Neural cell (in vitro differentiated cells): ENCODE results near the gene BPTF. TPM values are rescaled to one million over a fixed set of nuclear protein-coding genes. Genes with fewer than 3 reads are reported as not detected.
"Not testable (repeated sequence)": the region's sequence is repeated elsewhere in the genome, so short reads cannot be mapped to it uniquely, and the experiment has no call there.

ENCODE experiments used
- H2AFZ ChIP-seq: fragments of 200-600, 300-800 bp; sonication (generic), shearing (Covaris generic); 2 replicates; pipeline ENCODE4 v1.6.0; 2014; ENCODE audit warnings: low read depth, mild to moderate bottlenecking, antibody characterized with exemption, low read length, moderate library complexity
- H3F3A ChIP-seq: fragments of 200-600 bp; shearing (Covaris generic); 2 replicates; pipeline ENCODE4 v1.6.1; 2016; ENCODE audit warnings: mild to moderate bottlenecking, moderate library complexity, mixed read lengths, antibody characterized with exemption, low read length; ENCODE audit not compliant: insufficient read depth, poor library complexity, severe bottlenecking
- H3K27ac ChIP-seq: fragments of 200-600, 300-800 bp; sonication (generic), shearing (Covaris generic); 2 replicates; pipeline ENCODE4 v1.5.1; 2014; ENCODE audit warnings: mild to moderate bottlenecking, low read length, moderate library complexity
- H3K27me3 ChIP-seq: fragments of 300-800, 200-600 bp; sonication (generic), shearing (Covaris generic); 2 replicates; pipeline ENCODE4 v1.6.0; 2014; ENCODE audit warnings: mild to moderate bottlenecking, low read depth, low read length, moderate library complexity; ENCODE audit not compliant: insufficient read depth
- H3K36me3 ChIP-seq: fragments of 300-800, 200-600 bp; sonication (generic), shearing (Covaris generic); 2 replicates; pipeline ENCODE4 v1.5.1; 2014; ENCODE audit warnings: mild to moderate bottlenecking, antibody characterized with exemption, low read length, moderate library complexity; ENCODE audit not compliant: insufficient read depth
- H3K4me2 ChIP-seq: fragments of 300-800, 200-600 bp; sonication (generic), shearing (Covaris generic); 2 replicates; pipeline ENCODE4 v1.6.0; 2014; ENCODE audit warnings: mild to moderate bottlenecking, low read length
- H3K4me3 ChIP-seq: fragments of 300-800, 200-600 bp; sonication (generic), shearing (Covaris generic); 2 replicates; pipeline ENCODE4 v1.5.1; 2014; ENCODE audit warnings: mild to moderate bottlenecking, low read length, moderate library complexity
- H3K79me2 ChIP-seq: fragments of 200-600 bp; shearing (Covaris generic); replicated peaks from 2 replicates; pipeline ENCODE4 v1.6.0; 2014; ENCODE audit warnings: mild to moderate bottlenecking, low read length, moderate library complexity; ENCODE audit not compliant: insufficient read depth
- H3K9ac ChIP-seq: fragments of 300-800, 200-600 bp; sonication (generic), shearing (Covaris generic); 2 replicates; pipeline ENCODE4 v1.6.1; 2016; ENCODE audit warnings: mild to moderate bottlenecking, low read length, mixed read lengths
- H3K9me2 ChIP-seq: fragments of 200-600 bp; shearing (Covaris generic); 2 replicates; pipeline ENCODE4 v1.6.1; 2016; ENCODE audit warnings: mild to moderate bottlenecking, low read length, mixed read lengths; ENCODE audit not compliant: insufficient read depth
- H3K9me3 ChIP-seq: fragments of 200-600, 300-800 bp; sonication (generic), shearing (Covaris generic); 2 replicates; pipeline ENCODE4 v1.6.1; 2016; ENCODE audit warnings: mild to moderate bottlenecking, mixed run types, low read length, moderate library complexity, mixed read lengths
- H4K20me1 ChIP-seq: fragments of 200-600 bp; shearing (Covaris generic); 2 replicates; pipeline ENCODE4 v1.6.1; 2016; ENCODE audit warnings: mild to moderate bottlenecking, mixed run types; ENCODE audit not compliant: insufficient read depth
- CTCF ChIP-seq: fragments of 450-650 bp; IDR thresholded peaks from 2 replicates; pipeline ENCODE4 v1.5.1; 2014; ENCODE audit warnings: antibody characterized with exemption, mild to moderate bottlenecking, moderate library complexity; ENCODE audit not compliant: poor library complexity, severe bottlenecking
- EP300 ChIP-seq: fragments of 450-650 bp; conservative IDR thresholded peaks from 2 replicates; pipeline ENCODE4 v1.6.1; 2014; ENCODE audit warnings: antibody characterized with exemption, mild to moderate bottlenecking, moderate library complexity; ENCODE audit not compliant: poor library complexity, severe bottlenecking
- EZH2 ChIP-seq: fragments of 200-600, 300-800 bp; shearing (Covaris generic), sonication (generic); IDR thresholded peaks from 2 replicates; pipeline ENCODE4 v1.6.1; 2014; ENCODE audit warnings: antibody characterized with exemption, low read length, borderline replicate concordance, mild to moderate bottlenecking; ENCODE audit not compliant: insufficient read depth, poor library complexity, severe bottlenecking
- MXI1 ChIP-seq: fragments of 450-650 bp; conservative IDR thresholded peaks from 2 replicates; pipeline ENCODE4 v1.6.1; 2014; ENCODE audit warnings: antibody characterized with exemption, mild to moderate bottlenecking; ENCODE audit not compliant: poor library complexity, severe bottlenecking
- POLR2AphosphoS5 ChIP-seq: IDR thresholded peaks from 2 replicates; pipeline ENCODE4 v1.6.1; 2012
- RAD21 ChIP-seq: fragments of 450-650 bp; conservative IDR thresholded peaks from 2 replicates; pipeline ENCODE4 v1.6.1; 2014; ENCODE audit warnings: antibody characterized with exemption, mild to moderate bottlenecking, moderate library complexity
- REST ChIP-seq: IDR thresholded peaks from 2 replicates; pipeline ENCODE4 v1.6.1; 2012; ENCODE audit warnings: borderline replicate concordance
- SMC3 ChIP-seq: fragments of 450-650 bp; conservative IDR thresholded peaks from 2 replicates; pipeline ENCODE4 v1.6.1; 2014; ENCODE audit warnings: antibody characterized with exemption, mild to moderate bottlenecking, moderate library complexity; ENCODE audit not compliant: poor library complexity
- TAF1 ChIP-seq: IDR thresholded peaks from 2 replicates; pipeline ENCODE4 v1.6.1; 2012; ENCODE audit warnings: low read depth
- polyA plus RNA-seq: library from polyadenylated mRNA; depleted of rRNA; stranded (reverse); fragments of >200 nt; gene quantifications from 2 replicates; pipeline ENCODE4 v1.2.3, GENCODE V29; 2014
- small RNA-seq, 3 experiments: library from RNA; depleted of rRNA; stranded (forward); fragments of <200 nt; gene quantifications; one replicate each; pipeline ENCODE3, GENCODE V24; 2012

Gene BPTF
- polyA plus RNA-seq, 1 donor from 2014 or later = 46.7 TPM

GRCh38 chr17:68021963-68022362 lies 196.7 kb downstream of the BPTF start:
- Histone ChIP-seq H3F3A (no peaks in the 10 kb centered on the region), H3K9ac (no peak overlapping the region), H3K9me3 (no peaks in the 10 kb centered on the region), H3K36me3 (no peaks in the 10 kb centered on the region), H3K9me2 (no peaks in the 10 kb centered on the region), H3K4me2 (no peak overlapping the region), H2AFZ (no peak overlapping the region), H3K79me2 (no peaks in the 10 kb centered on the region), H4K20me1 (no peaks in the 10 kb centered on the region), H3K27ac (no peak overlapping the region), H3K27me3 (no peaks in the 10 kb centered on the region), H3K4me3 (no peak overlapping the region)
- TF ChIP-seq CTCF (no peak), MXI1 (no peak), EP300 (no peak), SMC3 (no peak), POLR2AphosphoS5 (no peak), RAD21 (no peak), EZH2 (no peak), REST (no peak), TAF1 (no peak)

GRCh38 chr17:68022547-68022946 lies 197.2 kb downstream of the BPTF start:
- not testable (repeated sequence) for H3K9ac ChIP-seq, H3K9me3 ChIP-seq, H3K4me2 ChIP-seq, H3K27ac ChIP-seq, H3K79me2 ChIP-seq, H3K4me3 ChIP-seq, H2AFZ ChIP-seq, H3K36me3 ChIP-seq, H3K27me3 ChIP-seq, H3K9me2 ChIP-seq, H4K20me1 ChIP-seq, H3F3A ChIP-seq

GRCh38 chr17:68029512-68030215 lies 204.4 kb downstream of the BPTF start:
- TF ChIP-seq MXI1 (no peak), EZH2 (no peak)
- Histone ChIP-seq H2AFZ (no peak overlapping the region), H3K36me3 (no peaks in the 10 kb centered on the region), H3K27me3 (no peaks in the 10 kb centered on the region), H3F3A (no peaks in the 10 kb centered on the region), H3K9me2 (no peaks in the 10 kb centered on the region), H3K9me3 (no peaks in the 10 kb centered on the region), H3K27ac (no peak overlapping the region), H3K4me2 (no peak overlapping the region), H3K4me3 (no peak overlapping the region), H4K20me1 (no peaks in the 10 kb centered on the region), H3K9ac (no peak overlapping the region), H3K79me2 (no peaks in the 10 kb centered on the region)

Small RNAs within 50 kb of the gene (small RNA-seq; reads per million reads assigned to genes)
- gene RN7SL622P = 0 reads per million in 3 experiments

Other genes with a start within 250 kb of the BPTF start
- gene NOL11, start 107.6 kb upstream of the BPTF start, polyA plus RNA-seq = 52.0 and 59.7 TPM in 2 replicates
- gene C17orf58, start 171.0 kb downstream of the BPTF start, polyA plus RNA-seq = 49.5 and 54.5 TPM in 2 replicates
- 81.2 and 86.6 TPM in 2 replicates for gene KPNA2, start 210.2 kb downstream of the BPTF start, polyA plus RNA-seq